MM.1S (cell line): ENCODE data around the gene POLR3A.

Experiments
- DNase-seq: peaks from one replicate; pipeline ENCODE4 v3.0.0-alpha.2; 2015
- H2AFZ ChIP-seq: fragments of 300-600 bp; sonication (generic); 2 replicates; pipeline ENCODE4 v1.6.0; 2016; ENCODE audit warnings: antibody characterized with exemption, low read length
- H3F3A ChIP-seq: fragments of 300-600 bp; sonication (generic); 2 replicates; pipeline ENCODE4 v1.6.1; 2016; ENCODE audit warnings: mild to moderate bottlenecking, antibody characterized with exemption, low read length, moderate library complexity, mixed read lengths; ENCODE audit not compliant: insufficient read depth
- H3K27ac ChIP-seq: fragments of 300-600 bp; sonication (generic); 2 replicates; pipeline ENCODE4 v1.5.1; 2016; ENCODE audit warnings: mild to moderate bottlenecking, low read length
- H3K27me3 ChIP-seq: fragments of 300-600 bp; sonication (generic); replicated peaks from 2 replicates; pipeline ENCODE4 v1.6.0; 2016; ENCODE audit warnings: low read length; ENCODE audit not compliant: insufficient read depth
- H3K36me3 ChIP-seq: fragments of 300-600 bp; sonication (generic); replicated peaks from 2 replicates; pipeline ENCODE4 v1.6.1; 2016; ENCODE audit warnings: mild to moderate bottlenecking, low read length, mixed read lengths; ENCODE audit not compliant: insufficient read depth
- H3K4me1 ChIP-seq: fragments of 300-600 bp; sonication (generic); 2 replicates; pipeline ENCODE4 v1.6.1; 2016; ENCODE audit warnings: low read length, mixed read lengths
- H3K4me2 ChIP-seq: fragments of 300-600 bp; sonication (generic); 2 replicates; pipeline ENCODE4 v1.6.0; 2016; ENCODE audit warnings: low read depth, low read length
- H3K4me3 ChIP-seq: fragments of 300-600 bp; sonication (generic); 2 replicates; pipeline ENCODE4 v1.5.1; 2016; ENCODE audit warnings: low read length, mixed read lengths
- H3K79me2 ChIP-seq: fragments of 300-600 bp; sonication (generic); 2 replicates; pipeline ENCODE4 v1.6.1; 2016; ENCODE audit warnings: mixed run types, low read length, mixed read lengths
- H3K9ac ChIP-seq: fragments of 300-600 bp; sonication (generic); 2 replicates; pipeline ENCODE4 v1.6.1; 2016; ENCODE audit warnings: low read length, mixed read lengths
- H3K9me2 ChIP-seq: fragments of 300-600 bp; sonication (generic); replicated peaks from 2 replicates; pipeline ENCODE4 v1.6.1; 2016; ENCODE audit warnings: mild to moderate bottlenecking, low read length, mixed read lengths; ENCODE audit not compliant: insufficient read depth
- H3K9me3 ChIP-seq: fragments of 300-600 bp; sonication (generic); replicated peaks from 2 replicates; pipeline ENCODE4 v1.6.1; 2016; ENCODE audit warnings: mild to moderate bottlenecking, low read length, mixed read lengths; ENCODE audit not compliant: insufficient read depth
- H4K20me1 ChIP-seq: fragments of 300-600 bp; sonication (generic); 2 replicates; pipeline ENCODE4 v1.6.1; 2016; ENCODE audit warnings: mild to moderate bottlenecking, low read length, moderate library complexity, mixed read lengths; ENCODE audit not compliant: insufficient read depth
- EZH2 ChIP-seq: fragments of 300-600 bp; sonication (generic); optimal IDR thresholded peaks from 2 replicates; pipeline ENCODE3; 2017; ENCODE audit warnings: low read depth, mild to moderate bottlenecking, antibody characterized with exemption, low read length, mixed read lengths
- EZH2phosphoT487 ChIP-seq: fragments of 300-600 bp; sonication (generic); IDR thresholded peaks from 2 replicates; pipeline ENCODE4 v1.6.1; 2018; ENCODE audit warnings: antibody characterized with exemption, low read length
- TF ChIP-seq, protein P1 (sequence below): fragments of 300-600 bp; sonication (generic); IDR thresholded peaks from 2 replicates; pipeline ENCODE4 v1.5.1; 2016; ENCODE audit warnings: antibody characterized with exemption, low read length, mixed read lengths

The POLR3A gene

DNA sequence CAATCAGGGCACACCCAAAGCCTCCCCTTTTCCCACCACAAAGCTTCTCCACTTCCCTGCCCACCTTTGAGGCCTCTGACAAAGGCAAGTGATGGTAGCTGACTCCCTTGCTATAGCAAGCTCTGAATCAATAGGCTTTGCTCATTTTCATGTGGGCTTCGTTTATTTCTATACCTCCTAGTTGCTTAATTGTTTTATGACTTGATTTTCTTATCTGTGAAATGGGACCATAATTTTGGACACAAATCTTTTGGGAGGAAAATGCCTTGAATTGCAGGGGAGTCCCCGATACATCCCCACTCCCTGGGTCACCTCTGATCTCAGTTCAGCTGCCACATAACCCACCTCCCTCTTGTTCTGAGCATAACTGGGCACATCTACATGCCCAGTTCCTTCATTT lies 89.1 kb downstream of the POLR3A start:
- H3K27me3 ChIP-seq = no peaks in the 10 kb centered on the region
- no peak overlapping the region for H3K4me3 ChIP-seq
- no peak overlapping the region for H3K27ac ChIP-seq
- H3K9me3 ChIP-seq = no peaks in the 10 kb centered on the region
- H3F3A ChIP-seq = no peaks in the 10 kb centered on the region
- H3K36me3 ChIP-seq = no peaks in the 10 kb centered on the region
- no peak overlapping the region for H2AFZ ChIP-seq
- no peaks in the 10 kb centered on the region for H3K79me2 ChIP-seq
- no peaks in the 10 kb centered on the region for H3K9me2 ChIP-seq
- H4K20me1 ChIP-seq = no peaks in the 10 kb centered on the region
- no peaks in the 10 kb centered on the region for H3K4me1 ChIP-seq
- DNase-seq = no peak
- TF ChIP-seq EZH2 (no peak), EZH2phosphoT487 (no peak)
- TF ChIP-seq, protein P1, sequence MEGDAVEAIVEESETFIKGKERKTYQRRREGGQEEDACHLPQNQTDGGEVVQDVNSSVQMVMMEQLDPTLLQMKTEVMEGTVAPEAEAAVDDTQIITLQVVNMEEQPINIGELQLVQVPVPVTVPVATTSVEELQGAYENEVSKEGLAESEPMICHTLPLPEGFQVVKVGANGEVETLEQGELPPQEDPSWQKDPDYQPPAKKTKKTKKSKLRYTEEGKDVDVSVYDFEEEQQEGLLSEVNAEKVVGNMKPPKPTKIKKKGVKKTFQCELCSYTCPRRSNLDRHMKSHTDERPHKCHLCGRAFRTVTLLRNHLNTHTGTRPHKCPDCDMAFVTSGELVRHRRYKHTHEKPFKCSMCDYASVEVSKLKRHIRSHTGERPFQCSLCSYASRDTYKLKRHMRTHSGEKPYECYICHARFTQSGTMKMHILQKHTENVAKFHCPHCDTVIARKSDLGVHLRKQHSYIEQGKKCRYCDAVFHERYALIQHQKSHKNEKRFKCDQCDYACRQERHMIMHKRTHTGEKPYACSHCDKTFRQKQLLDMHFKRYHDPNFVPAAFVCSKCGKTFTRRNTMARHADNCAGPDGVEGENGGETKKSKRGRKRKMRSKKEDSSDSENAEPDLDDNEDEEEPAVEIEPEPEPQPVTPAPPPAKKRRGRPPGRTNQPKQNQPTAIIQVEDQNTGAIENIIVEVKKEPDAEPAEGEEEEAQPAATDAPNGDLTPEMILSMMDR = no peak
- no peak overlapping the region for H3K4me2 ChIP-seq
- H3K9ac ChIP-seq = no peak overlapping the region

DNA sequence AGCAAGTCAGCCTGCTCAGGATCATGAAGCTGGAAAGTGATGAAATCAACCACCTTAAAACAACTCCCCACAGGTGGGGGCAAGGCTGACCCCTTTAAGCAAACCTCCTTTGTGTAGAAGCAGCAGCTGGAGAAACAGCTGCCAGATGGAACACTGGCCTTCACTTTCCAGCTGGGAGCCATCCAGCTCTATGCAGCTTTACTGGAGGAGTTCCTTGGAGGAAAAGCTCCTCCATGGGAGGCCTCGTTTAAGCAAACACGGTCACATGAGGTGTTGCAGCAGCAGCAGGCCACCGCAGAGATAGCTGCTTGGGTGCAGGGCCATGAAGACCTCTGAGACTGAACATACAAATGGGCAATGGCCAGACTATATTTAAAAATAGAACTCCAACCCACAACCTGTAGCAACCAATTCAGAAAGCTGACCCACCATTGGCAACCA lies 89.7 kb downstream of the POLR3A start:
- no peak for TF ChIP-seq EZH2phosphoT487

DNA sequence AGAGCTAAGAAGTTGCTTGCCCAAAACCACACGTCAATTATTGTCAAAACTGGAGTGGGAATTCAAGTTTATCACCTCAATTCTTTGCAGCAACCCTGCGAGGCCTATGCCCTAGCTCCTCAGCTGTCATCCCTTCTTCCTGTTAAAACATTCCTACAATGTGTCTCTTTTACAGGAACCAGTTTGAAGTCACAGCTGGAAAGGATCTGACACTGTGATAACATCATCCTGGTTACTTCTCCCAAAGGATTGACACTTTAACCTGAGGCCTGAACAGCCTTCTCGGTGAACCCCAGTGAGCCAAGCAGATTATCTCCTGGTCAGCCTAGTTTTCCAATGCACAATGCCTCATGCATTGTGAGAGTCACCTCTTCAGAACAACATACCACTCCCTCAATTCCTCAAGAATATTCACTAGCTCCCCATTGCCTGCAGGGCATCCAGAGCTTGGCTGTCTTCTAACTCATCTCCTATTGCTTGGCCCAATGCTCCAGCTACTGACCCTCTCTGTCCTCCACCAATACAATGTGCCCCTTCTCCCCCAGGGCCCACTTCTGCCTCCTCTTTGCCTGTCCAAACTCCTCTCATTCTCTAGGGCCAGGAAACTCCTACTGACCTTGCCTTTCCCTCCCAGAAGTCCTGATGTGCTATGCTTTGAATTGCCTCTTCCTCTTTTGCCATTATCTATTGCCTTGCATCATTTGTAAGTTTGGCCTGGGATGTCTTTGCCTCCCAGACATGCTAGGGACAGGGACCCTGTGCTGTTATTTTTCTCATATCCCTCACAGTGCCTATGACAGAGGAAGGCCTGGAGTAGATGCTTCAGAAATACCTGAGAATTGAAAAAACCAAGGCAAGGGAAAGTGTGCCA lies 92.4 kb downstream of the POLR3A start:
- H3K27ac ChIP-seq = no peak overlapping the region
- TF ChIP-seq EZH2phosphoT487 (no peak), EZH2 (no peak)
- TF ChIP-seq, protein P1 = no peak
- no peak for DNase-seq
- no peaks in the 10 kb centered on the region for H3K27me3 ChIP-seq
- no peak overlapping the region for H2AFZ ChIP-seq
- H3K9ac ChIP-seq = no peak overlapping the region
- no peaks in the 10 kb centered on the region for H3K4me1 ChIP-seq
- no peaks in the 10 kb centered on the region for H3K36me3 ChIP-seq
- no peaks in the 10 kb centered on the region for H3F3A ChIP-seq
- no peaks in the 10 kb centered on the region for H4K20me1 ChIP-seq
- no peak overlapping the region for H3K4me3 ChIP-seq
- no peak overlapping the region for H3K4me2 ChIP-seq
- no peaks in the 10 kb centered on the region for H3K79me2 ChIP-seq
- no peaks in the 10 kb centered on the region for H3K9me2 ChIP-seq
- no peaks in the 10 kb centered on the region for H3K9me3 ChIP-seq

More for the DNA sequence above, 89.7 kb downstream of the POLR3A start:
- Histone ChIP-seq H3K79me2 (no peaks in the 10 kb centered on the region), H3K4me1 (no peaks in the 10 kb centered on the region), H3K9ac (no peak overlapping the region), H3K9me2 (no peaks in the 10 kb centered on the region), H3K27me3 (no peaks in the 10 kb centered on the region), H3K36me3 (no peaks in the 10 kb centered on the region), H3K9me3 (no peaks in the 10 kb centered on the region), H3F3A (no peaks in the 10 kb centered on the region), H3K4me3 (no peak overlapping the region), H2AFZ (no peak overlapping the region), H3K4me2 (no peak overlapping the region), H3K27ac (no peak overlapping the region), H4K20me1 (no peaks in the 10 kb centered on the region)
- DNase-seq = no peak
